K562 (cell line): ENCODE measurements around the gene SCAPER. TPM values are rescaled to one million over a fixed set of nuclear protein-coding genes. Genes with fewer than 3 reads are reported as not detected.

Experiments used
- GABPB1 ChIP-seq: sonication (generic); formaldehyde crosslinking; IDR thresholded peaks from 2 replicates; pipeline ENCODE4 v1.8.0; 2022; ENCODE audit warnings: mild to moderate bottlenecking, missing genetic modification reagents
- GABPB2 ChIP-seq: fragments of 250-450 bp; sonication (Bioruptor Pico); conservative IDR thresholded peaks from 2 replicates; pipeline ENCODE4 v1.5.1; 2021; ENCODE audit warnings: mild to moderate bottlenecking
- SMC3 ChIP-seq: conservative IDR thresholded peaks from 2 replicates; pipeline ENCODE4 v1.6.1; 2011; ENCODE audit warnings: low read depth, low read length, improper control_type of control experiment; ENCODE audit not compliant: insufficient read depth
- SREBF1 ChIP-seq: fragments of 150-350 bp; IDR thresholded peaks from 2 replicates; pipeline ENCODE4 v1.6.1; 2014; ENCODE audit warnings: antibody characterized with exemption, low read depth, low read length, borderline replicate concordance
- polyA plus RNA-seq, 8 experiments: library from polyadenylated mRNA; depleted of rRNA in 4 of 8; stranded (reverse) in 5 of 8; unstranded in 3 of 8; fragments of >200 nt; fragmentation: Nextera tagmentation in 2 of 8; fragmentation: Illumina TruSeq in 1 of 8; extraction: Ambion mirVana in 2 of 8; extraction: Trizol in 1 of 8; gene quantifications; 2 replicates each; pipeline versions ENCODE4 v1.2.1 to v1.2.3, GENCODE V29; 2011 to 2014; ENCODE audit warnings: inconsistent platforms in 1 of 8, missing spikeins in 1 of 8
- total RNA-seq, 7 experiments: library from RNA; depleted of rRNA in 6 of 7; stranded (reverse); fragments of >200 nt in 6 of 7; fragmentation: Illumina TruSeq in 2 of 7; extraction: Trizol in 2 of 7; gene quantifications; 2 replicates each; pipeline versions ENCODE4 v1.2.1 to v1.2.3, GENCODE V29; 2011 to 2021; ENCODE audit warnings: low replicate concordance in 1 of 7
- TF ChIP-seq, protein P1 (sequence below): fragments of 250-450 bp; sonication (Bioruptor Pico); IDR thresholded peaks from 2 replicates; pipeline ENCODE4 v1.5.0; 2020; ENCODE audit warnings: mild to moderate bottlenecking
- TF ChIP-seq, protein P2 (sequence below): sonication (generic); formaldehyde crosslinking; IDR thresholded peaks from 2 replicates; pipeline ENCODE4 v1.8.1; 2023; ENCODE audit warnings: mild to moderate bottlenecking, missing genetic modification reagents
- TF ChIP-seq, protein P3 (sequence below): fragments of 450-650 bp; IDR thresholded peaks from 2 replicates; pipeline ENCODE4 v1.6.1; 2016; ENCODE audit warnings: low read depth, mild to moderate bottlenecking, moderate library complexity
- TF ChIP-seq, protein P4 (sequence below): fragments of 250-450 bp; sonication (Bioruptor Pico); IDR thresholded peaks from 2 replicates; pipeline ENCODE4 v1.4.0; 2020; ENCODE audit warnings: mild to moderate bottlenecking, moderate library complexity, borderline replicate concordance

The SCAPER gene
- total and polyA plus RNA-seq, 9 of the 15 experiments (the other 6 are each of a cell fraction or from before 2014, with no cell fraction given) = 1.3 to 5.7 (median 3.2) TPM

DNA sequence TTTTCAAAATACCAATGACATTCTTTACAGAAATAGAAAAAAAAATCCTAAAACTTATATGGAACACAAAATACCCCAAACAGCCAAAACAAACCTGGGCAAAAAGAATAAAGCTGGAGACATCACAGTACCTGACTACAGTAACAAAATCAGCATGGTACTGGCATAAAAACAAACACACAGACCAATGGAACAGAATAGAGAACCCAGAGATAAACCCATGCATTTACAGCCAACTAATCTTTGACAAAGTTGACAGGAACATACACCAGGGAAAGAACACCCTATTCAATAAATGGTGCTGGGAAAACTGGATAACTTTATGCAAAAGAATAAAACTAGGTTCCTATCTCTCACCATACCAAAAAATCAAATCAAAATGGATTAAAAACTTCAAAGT is 36.4 kb downstream of the SCAPER start (continued):
- TF ChIP-seq, protein P1, sequence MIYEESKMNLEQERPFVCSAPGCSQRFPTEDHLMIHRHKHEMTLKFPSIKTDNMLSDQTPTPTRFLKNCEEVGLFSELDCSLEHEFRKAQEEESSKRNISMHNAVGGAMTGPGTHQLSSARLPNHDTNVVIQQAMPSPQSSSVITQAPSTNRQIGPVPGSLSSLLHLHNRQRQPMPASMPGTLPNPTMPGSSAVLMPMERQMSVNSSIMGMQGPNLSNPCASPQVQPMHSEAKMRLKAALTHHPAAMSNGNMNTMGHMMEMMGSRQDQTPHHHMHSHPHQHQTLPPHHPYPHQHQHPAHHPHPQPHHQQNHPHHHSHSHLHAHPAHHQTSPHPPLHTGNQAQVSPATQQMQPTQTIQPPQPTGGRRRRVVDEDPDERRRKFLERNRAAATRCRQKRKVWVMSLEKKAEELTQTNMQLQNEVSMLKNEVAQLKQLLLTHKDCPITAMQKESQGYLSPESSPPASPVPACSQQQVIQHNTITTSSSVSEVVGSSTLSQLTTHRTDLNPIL (CRISPR knock-in tag) = no peak
- TF ChIP-seq SMC3 (no peak), GABPB1 (no peak), SREBF1 (no peak), GABPB2 (no peak)
- TF ChIP-seq, protein P2, sequence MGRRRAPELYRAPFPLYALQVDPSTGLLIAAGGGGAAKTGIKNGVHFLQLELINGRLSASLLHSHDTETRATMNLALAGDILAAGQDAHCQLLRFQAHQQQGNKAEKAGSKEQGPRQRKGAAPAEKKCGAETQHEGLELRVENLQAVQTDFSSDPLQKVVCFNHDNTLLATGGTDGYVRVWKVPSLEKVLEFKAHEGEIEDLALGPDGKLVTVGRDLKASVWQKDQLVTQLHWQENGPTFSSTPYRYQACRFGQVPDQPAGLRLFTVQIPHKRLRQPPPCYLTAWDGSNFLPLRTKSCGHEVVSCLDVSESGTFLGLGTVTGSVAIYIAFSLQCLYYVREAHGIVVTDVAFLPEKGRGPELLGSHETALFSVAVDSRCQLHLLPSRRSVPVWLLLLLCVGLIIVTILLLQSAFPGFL (CRISPR knock-in tag) = no peak
- TF ChIP-seq, protein P3, sequence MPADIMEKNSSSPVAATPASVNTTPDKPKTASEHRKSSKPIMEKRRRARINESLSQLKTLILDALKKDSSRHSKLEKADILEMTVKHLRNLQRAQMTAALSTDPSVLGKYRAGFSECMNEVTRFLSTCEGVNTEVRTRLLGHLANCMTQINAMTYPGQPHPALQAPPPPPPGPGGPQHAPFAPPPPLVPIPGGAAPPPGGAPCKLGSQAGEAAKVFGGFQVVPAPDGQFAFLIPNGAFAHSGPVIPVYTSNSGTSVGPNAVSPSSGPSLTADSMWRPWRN = no peak
- TF ChIP-seq, protein P4, sequence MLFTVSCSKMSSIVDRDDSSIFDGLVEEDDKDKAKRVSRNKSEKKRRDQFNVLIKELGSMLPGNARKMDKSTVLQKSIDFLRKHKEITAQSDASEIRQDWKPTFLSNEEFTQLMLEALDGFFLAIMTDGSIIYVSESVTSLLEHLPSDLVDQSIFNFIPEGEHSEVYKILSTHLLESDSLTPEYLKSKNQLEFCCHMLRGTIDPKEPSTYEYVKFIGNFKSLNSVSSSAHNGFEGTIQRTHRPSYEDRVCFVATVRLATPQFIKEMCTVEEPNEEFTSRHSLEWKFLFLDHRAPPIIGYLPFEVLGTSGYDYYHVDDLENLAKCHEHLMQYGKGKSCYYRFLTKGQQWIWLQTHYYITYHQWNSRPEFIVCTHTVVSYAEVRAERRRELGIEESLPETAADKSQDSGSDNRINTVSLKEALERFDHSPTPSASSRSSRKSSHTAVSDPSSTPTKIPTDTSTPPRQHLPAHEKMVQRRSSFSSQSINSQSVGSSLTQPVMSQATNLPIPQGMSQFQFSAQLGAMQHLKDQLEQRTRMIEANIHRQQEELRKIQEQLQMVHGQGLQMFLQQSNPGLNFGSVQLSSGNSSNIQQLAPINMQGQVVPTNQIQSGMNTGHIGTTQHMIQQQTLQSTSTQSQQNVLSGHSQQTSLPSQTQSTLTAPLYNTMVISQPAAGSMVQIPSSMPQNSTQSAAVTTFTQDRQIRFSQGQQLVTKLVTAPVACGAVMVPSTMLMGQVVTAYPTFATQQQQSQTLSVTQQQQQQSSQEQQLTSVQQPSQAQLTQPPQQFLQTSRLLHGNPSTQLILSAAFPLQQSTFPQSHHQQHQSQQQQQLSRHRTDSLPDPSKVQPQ (CRISPR knock-in tag) = no peak
- TF ChIP-seq, all 486 proteins: peak for 0
